CD4-positive, CD25-positive, alpha-beta regulatory T cell (primary cell): ENCODE data around the gene ATM. TPM values are rescaled to one million over a fixed set of nuclear protein-coding genes. Genes with fewer than 3 reads are reported as not detected.

Source experiments
- ATAC-seq, 2 donors: fragments of 150-1000 bp; cut with Tn5 transposase; one replicate each; pipeline ENCODE4 v1.10.0; 2021; ENCODE audit warnings: low read depth in 2 of 2, moderate number of reproducible peaks in 2 of 2, moderate library complexity in 1 of 2
- DNase-seq, 3 donors: peaks; one replicate each; pipeline versions ENCODE4 v3.0.0 to v3.0.0-alpha.2; 2012 to 2022; ENCODE audit warnings: mixed read lengths in 1 of 3
- H3K27ac ChIP-seq: one replicate; pipeline ENCODE4 v1.7.0; 2013; ENCODE audit warnings: mild to moderate bottlenecking, low read length; ENCODE audit not compliant: insufficient read depth, poor library complexity, severe bottlenecking
- H3K27me3 ChIP-seq: one replicate; pipeline ENCODE4 v1.7.0; 2013; ENCODE audit warnings: low read length; ENCODE audit not compliant: control insufficient read depth, insufficient read depth
- H3K36me3 ChIP-seq: one replicate; pipeline ENCODE4 v1.7.0; 2013; ENCODE audit warnings: mild to moderate bottlenecking, low read length, moderate library complexity; ENCODE audit not compliant: control insufficient read depth, insufficient read depth
- H3K4me1 ChIP-seq: 2 replicates; pipeline ENCODE4 v1.7.0; 2013; ENCODE audit warnings: mild to moderate bottlenecking, low read length; ENCODE audit not compliant: insufficient read depth, control insufficient read depth, poor library complexity, severe bottlenecking
- H3K4me3 ChIP-seq: one replicate; pipeline ENCODE4 v1.7.0; 2013; ENCODE audit warnings: low read depth, mild to moderate bottlenecking, low read length, moderate library complexity
- H3K9me3 ChIP-seq, 2 experiments: 1 replicate in 1 of 2; 2 replicates in 1 of 2; pipeline ENCODE4 v1.7.0; 2013; ENCODE audit warnings: low read length in 2 of 2, mild to moderate bottlenecking in 1 of 2, moderate library complexity in 1 of 2; ENCODE audit not compliant: control insufficient read depth in 2 of 2
- H3K27ac Mint-ChIP-seq, 3 donors: one replicate each; pipeline ENCODE4 v1.8.0; 2020 to 2022; ENCODE audit warnings: mild to moderate bottlenecking in 3 of 3, mixed read lengths in 3 of 3, moderate library complexity in 2 of 3
- H3K27me3 Mint-ChIP-seq: one replicate; pipeline ENCODE4 v1.8.0; 2022; ENCODE audit warnings: mild to moderate bottlenecking, mixed read lengths
- H3K36me3 Mint-ChIP-seq: one replicate; pipeline ENCODE4 v1.8.0; 2020; ENCODE audit warnings: mixed read lengths
- H3K4me1 Mint-ChIP-seq, 4 donors: one replicate each; pipeline ENCODE4 v1.8.0; 2020 to 2022; ENCODE audit warnings: mixed read lengths in 4 of 4, mild to moderate bottlenecking in 1 of 4
- H3K4me3 Mint-ChIP-seq, 4 donors: one replicate each; pipeline ENCODE4 v1.8.0; 2020 to 2022; ENCODE audit warnings: mild to moderate bottlenecking in 4 of 4, mixed read lengths in 4 of 4, moderate library complexity in 3 of 4
- H3K9me3 Mint-ChIP-seq, 7 donors: one replicate each; pipeline ENCODE4 v1.8.0; 2020 to 2022; ENCODE audit warnings: mixed read lengths in 7 of 7, mild to moderate bottlenecking in 3 of 7, moderate library complexity in 2 of 7
- polyA plus RNA-seq, 4 donors: library from polyadenylated mRNA; unstranded; fragments of 300-500 nt; fragmentation: Illumina TruSeq; gene quantifications; one replicate each; pipeline ENCODE4 v1.2.3, GENCODE V29; 2021
- total RNA-seq: library from RNA; stranded (reverse); gene quantifications from one replicate; pipeline ENCODE4 v1.2.3, GENCODE V29; 2022

ATM gene
- total and polyA plus RNA-seq, 5 donors from 2014 or later, result 30.4 to 194 (median 51.8) TPM

DNA sequence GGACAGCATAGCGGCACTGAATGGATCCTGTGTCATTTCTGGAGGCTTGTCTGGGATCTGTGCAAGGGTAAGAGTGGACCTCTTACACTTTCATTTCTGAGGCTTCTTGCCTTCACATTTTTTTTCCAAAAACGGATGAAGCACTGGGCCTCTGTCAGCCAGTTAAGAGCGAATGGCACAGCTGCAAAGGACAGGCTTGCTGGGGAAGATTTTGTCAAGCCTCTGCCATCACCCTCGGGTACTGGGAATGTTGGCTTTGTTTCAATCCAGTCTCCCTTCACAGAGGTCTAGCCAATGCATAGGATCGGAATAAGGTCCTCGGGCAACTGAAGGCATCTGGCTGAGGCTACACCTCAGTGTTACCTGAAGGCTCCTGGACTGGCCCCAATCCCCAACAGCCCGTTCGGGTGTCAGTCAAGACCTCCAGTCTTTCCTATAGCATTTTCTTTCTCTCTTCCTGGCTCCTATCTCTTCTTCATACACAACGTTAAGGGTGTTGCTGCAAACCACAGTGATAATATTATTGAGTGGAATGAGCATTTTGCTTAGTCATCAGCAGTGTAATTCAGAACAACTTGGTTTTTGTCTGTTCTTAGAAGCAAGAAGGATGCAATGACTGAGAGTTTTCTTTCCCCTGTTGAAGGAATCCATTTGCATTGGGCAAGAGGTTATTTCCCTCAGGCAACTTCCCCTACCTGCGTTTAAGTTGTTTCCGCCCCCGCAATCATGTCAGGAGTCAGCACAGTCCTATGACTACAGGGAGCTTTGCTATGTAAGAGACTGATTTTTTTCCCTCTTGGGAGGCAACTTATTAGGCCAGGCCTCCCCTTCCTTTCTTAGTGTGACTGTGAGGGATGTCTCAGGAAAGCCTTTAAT, 23.2 kb upstream of the ATM start:
- Mint-ChIP-seq H3K27me3 (no peaks in the 10 kb centered on the region), H3K9me3 (peaks cover 0 to 3% (median 0%) of the 10 kb centered on the region in 7 donors), H3K36me3 (peaks cover 43% of the 10 kb centered on the region), H3K4me3 (peak overlapping the region in 2 of 4 donors; percentile 34 to 51), H3K4me1 (peaks cover 57 to 91% (median 72%) of the 10 kb centered on the region in 4 donors), H3K27ac (peak overlapping the region; percentile 72 to 87 (median 83))
- Histone ChIP-seq H3K27me3 (no peaks in the 10 kb centered on the region), H3K9me3 (peaks cover 0 to 6% of the 10 kb centered on the region in 2 experiments), H3K4me3 (no peak overlapping the region), H3K27ac (peak overlapping the region; percentile 60), H3K36me3 (peaks cover 38% of the 10 kb centered on the region), H3K4me1 (peaks cover 32% of the 10 kb centered on the region)
- peak in 2 of 3 donors; percentile 11 to 75 for DNase-seq
- peak; percentile 62 to 65 for ATAC-seq

DNA sequence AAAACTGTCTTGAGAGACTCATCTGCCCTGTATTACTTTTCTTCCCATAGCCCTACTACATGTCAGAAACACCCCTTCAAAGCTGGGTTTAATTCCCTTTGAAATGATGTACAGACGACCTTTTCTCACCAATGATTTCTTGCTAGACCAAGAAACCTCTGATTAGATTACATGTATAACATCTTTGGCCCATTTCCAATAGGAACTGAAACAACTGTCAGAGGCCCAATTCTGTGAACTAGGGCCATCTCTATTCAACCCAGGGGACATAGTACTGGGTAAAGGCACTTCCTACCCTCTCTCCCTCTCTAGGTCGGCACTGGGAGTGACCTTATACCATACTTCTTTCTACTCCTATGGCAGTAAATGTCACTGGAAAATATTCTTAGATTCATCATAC, 19.8 kb upstream of the ATM start:
- H3K27me3 ChIP-seq, result no peaks in the 10 kb centered on the region
- peaks cover 21% of the 10 kb centered on the region for H3K4me1 ChIP-seq
- Mint-ChIP-seq H3K36me3 (peaks cover 48% of the 10 kb centered on the region), H3K4me3 (peak overlapping the region in 1 of 4 donors; percentile 50), H3K27me3 (no peaks in the 10 kb centered on the region), H3K27ac (peak overlapping the region in 2 of 3 donors; percentile 32 to 74), H3K9me3 (peaks cover 0 to 10% (median 4%) of the 10 kb centered on the region in 7 donors), H3K4me1 (peaks cover 34 to 72% (median 49%) of the 10 kb centered on the region in 4 donors)
- no peak for ATAC-seq
- DNase-seq, result no peak
- H3K4me3 ChIP-seq, result no peak overlapping the region
- H3K27ac ChIP-seq, result no peak overlapping the region
- H3K9me3 ChIP-seq, result peaks cover 0 to 18% of the 10 kb centered on the region in 2 experiments
- peaks cover 50% of the 10 kb centered on the region for H3K36me3 ChIP-seq

DNA sequence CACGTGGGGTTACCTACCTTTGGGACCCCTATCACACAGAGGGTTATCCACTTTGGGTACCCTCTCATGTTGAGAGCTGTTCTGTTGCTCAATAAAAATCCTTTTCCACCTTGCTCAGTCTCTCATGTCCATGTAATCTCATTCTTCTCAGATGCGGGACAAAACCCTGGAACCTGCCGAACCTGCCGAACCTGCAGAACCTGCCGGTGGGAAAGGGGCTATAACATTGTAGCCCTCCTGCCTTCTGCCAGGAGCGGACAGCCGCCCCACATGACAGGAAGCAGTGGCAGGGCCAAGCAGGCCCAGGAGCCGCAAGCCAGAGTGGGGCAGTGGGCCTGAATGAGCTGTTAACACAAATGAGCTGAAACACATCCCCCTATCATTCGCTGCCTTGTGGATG, 18.5 kb upstream of the ATM start:
- Histone ChIP-seq H3K4me3 (no peak overlapping the region), H3K4me1 (peaks cover 15% of the 10 kb centered on the region), H3K36me3 (peaks cover 57% of the 10 kb centered on the region), H3K27me3 (no peaks in the 10 kb centered on the region), H3K9me3 (peaks cover 0 to 18% of the 10 kb centered on the region in 2 experiments), H3K27ac (no peak overlapping the region)
- no peak overlapping the region for H3K27ac Mint-ChIP-seq
- DNase-seq, result no peak
- peaks cover 49% of the 10 kb centered on the region for H3K36me3 Mint-ChIP-seq
- H3K4me3 Mint-ChIP-seq, result no peak overlapping the region
- H3K27me3 Mint-ChIP-seq, result no peaks in the 10 kb centered on the region
- no peak for ATAC-seq
- H3K4me1 Mint-ChIP-seq, result peaks cover 30 to 70% (median 46%) of the 10 kb centered on the region in 4 donors
- peaks cover 0 to 10% (median 4%) of the 10 kb centered on the region in 7 donors for H3K9me3 Mint-ChIP-seq

DNA sequence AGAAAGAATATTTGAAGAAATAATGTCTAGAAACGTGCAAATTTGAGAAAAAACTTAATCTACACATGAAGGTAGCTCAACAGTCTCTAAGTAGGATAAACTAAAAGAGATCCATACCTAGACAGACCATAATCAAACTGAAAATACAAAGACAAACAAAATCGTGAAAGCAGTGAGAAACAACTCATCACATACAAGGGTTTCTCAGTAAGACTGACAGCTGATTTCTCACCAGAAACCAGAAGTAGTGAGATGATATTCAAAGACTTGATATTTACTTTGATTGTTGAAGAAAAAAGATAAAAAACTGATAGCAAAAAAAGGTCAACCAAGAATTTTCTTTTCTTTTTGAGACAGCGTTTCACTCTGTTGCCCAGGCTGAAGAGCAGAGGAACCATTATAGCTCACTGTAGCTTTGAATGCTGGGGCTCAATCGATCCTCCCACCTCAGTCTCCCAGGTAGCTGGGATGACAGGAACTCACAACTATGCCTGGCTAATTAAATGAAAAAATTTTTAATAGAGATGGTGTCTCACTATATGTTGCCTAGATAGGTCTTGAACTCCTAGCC, 17.9 kb upstream of the ATM start:
- H3K9me3 Mint-ChIP-seq, result peaks cover 0 to 10% (median 4%) of the 10 kb centered on the region in 7 donors
- peaks cover 27 to 69% (median 45%) of the 10 kb centered on the region in 4 donors for H3K4me1 Mint-ChIP-seq
- Histone ChIP-seq H3K27ac (no peak overlapping the region), H3K9me3 (peaks cover 0 to 18% of the 10 kb centered on the region in 2 experiments), H3K4me1 (peaks cover 10% of the 10 kb centered on the region), H3K27me3 (no peaks in the 10 kb centered on the region), H3K4me3 (no peak overlapping the region), H3K36me3 (peaks cover 59% of the 10 kb centered on the region)
- ATAC-seq (no peak), DNase-seq (no peak)
- peak overlapping the region in 1 of 3 donors; percentile 43 for H3K27ac Mint-ChIP-seq
- no peaks in the 10 kb centered on the region for H3K27me3 Mint-ChIP-seq
- no peak overlapping the region for H3K4me3 Mint-ChIP-seq
- H3K36me3 Mint-ChIP-seq, result peaks cover 48% of the 10 kb centered on the region

DNA sequence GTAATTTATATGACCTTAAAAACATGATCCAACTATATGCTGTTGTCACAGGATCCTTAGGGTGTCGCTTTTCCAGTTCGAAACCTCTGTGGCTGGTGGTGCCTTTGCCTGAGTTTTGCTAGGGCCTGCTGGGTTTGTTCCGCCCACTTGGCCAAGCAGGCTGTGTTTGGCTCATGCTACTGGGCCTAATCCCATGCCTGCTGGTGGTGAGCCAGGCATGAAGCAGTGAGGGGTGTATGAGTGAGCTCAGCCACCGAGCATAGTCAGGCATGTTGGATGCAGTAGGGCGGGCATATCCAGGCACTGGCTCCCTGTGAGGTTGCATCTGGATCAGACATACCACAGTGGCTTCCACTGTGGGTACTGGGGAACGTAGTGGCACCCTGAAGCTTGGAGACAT, 16.7 kb upstream of the ATM start:
- H3K27me3 ChIP-seq, result no peaks in the 10 kb centered on the region
- H3K4me3 ChIP-seq, result no peak overlapping the region
- Mint-ChIP-seq H3K27ac (no peak overlapping the region), H3K4me1 (peaks cover 28 to 67% (median 42%) of the 10 kb centered on the region in 4 donors), H3K27me3 (no peaks in the 10 kb centered on the region), H3K4me3 (peak overlapping the region in 1 of 4 donors; percentile 9), H3K9me3 (peaks cover 0 to 10% (median 6%) of the 10 kb centered on the region in 7 donors), H3K36me3 (peaks cover 53% of the 10 kb centered on the region)
- DNase-seq, result no peak
- no peak for ATAC-seq
- peaks cover 64% of the 10 kb centered on the region for H3K36me3 ChIP-seq
- H3K27ac ChIP-seq, result no peak overlapping the region
- H3K4me1 ChIP-seq, result peaks cover 3% of the 10 kb centered on the region
- H3K9me3 ChIP-seq, result peaks cover 0 to 18% of the 10 kb centered on the region in 2 experiments

DNA sequence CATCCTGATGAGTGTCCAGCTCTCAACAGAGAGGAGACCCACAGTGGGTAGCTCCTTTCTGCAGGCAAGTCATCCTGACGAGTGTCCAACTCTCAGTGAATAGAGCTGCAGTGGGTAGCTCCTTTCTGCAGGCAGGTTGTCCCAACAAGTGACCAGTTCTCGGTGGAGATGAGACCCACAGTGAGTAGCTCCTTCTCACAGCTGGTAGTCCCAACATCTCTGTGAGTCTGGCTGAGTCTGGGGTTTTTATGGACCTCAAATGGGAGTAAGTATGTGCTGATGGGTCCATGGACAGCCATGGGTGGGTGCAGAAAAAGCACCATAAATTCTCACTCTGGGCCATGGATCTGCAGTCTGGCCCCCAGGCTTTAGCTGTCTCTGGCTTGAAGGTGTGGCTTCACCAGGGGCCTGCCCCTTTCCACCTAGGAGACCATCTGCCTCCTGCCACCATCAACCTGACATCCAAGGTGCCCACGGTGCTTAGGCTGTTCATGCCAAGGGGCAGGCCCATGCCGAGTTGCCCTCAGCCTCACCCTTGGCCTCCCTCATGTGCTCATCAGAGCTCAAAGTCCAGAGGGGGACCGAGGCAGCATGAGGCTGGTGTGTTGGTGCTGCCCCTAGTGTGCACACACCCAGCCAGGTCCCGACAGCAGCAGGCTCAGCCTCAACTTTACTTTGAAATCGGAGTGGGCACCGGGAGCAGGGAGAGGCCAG, 15.7 kb upstream of the ATM start:
- ATAC-seq (no peak), DNase-seq (no peak)
- peaks cover 59% of the 10 kb centered on the region for H3K36me3 Mint-ChIP-seq
- H3K27me3 ChIP-seq, result no peaks in the 10 kb centered on the region
- H3K27me3 Mint-ChIP-seq, result no peaks in the 10 kb centered on the region
- H3K27ac ChIP-seq, result no peak overlapping the region
- no peaks in the 10 kb centered on the region for H3K4me1 ChIP-seq
- H3K9me3 ChIP-seq, result peaks cover 0 to 18% of the 10 kb centered on the region in 2 experiments
- H3K4me3 ChIP-seq, result no peak overlapping the region
- H3K9me3 Mint-ChIP-seq, result peaks cover 0 to 10% (median 6%) of the 10 kb centered on the region in 7 donors
- H3K27ac Mint-ChIP-seq, result no peak overlapping the region
- peaks cover 72% of the 10 kb centered on the region for H3K36me3 ChIP-seq
- no peak overlapping the region for H3K4me3 Mint-ChIP-seq
- peaks cover 24 to 67% (median 42%) of the 10 kb centered on the region in 4 donors for H3K4me1 Mint-ChIP-seq

DNA sequence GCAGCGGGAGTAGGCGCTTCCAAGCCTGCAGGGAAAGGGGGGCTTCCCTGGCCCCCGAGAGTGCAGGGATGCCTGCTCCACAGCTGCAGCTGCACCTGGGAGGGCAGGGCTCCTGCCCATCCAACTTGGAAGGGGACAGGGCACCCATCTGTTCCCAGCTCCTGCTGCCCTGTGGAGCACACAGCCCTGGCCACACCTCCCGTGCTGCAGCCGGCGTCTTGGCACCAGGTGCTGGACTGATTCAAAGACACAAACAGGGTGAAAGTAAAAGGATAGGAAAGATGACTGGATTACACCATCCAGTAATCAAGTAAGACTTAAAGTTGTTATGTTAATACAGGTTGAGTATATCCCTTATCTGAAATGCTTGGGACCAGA, 15.2 kb upstream of the ATM start:
- no peaks in the 10 kb centered on the region for H3K27me3 Mint-ChIP-seq
- peak overlapping the region in 1 of 4 donors; percentile 51 for H3K4me3 Mint-ChIP-seq
- no peaks in the 10 kb centered on the region for H3K27me3 ChIP-seq
- no peak for ATAC-seq
- no peak overlapping the region for H3K27ac ChIP-seq
- H3K36me3 ChIP-seq, result peaks cover 73% of the 10 kb centered on the region
- H3K4me1 ChIP-seq, result no peaks in the 10 kb centered on the region
- peaks cover 64% of the 10 kb centered on the region for H3K36me3 Mint-ChIP-seq
- H3K9me3 Mint-ChIP-seq, result peaks cover 0 to 10% (median 6%) of the 10 kb centered on the region in 7 donors
- peaks cover 20 to 66% (median 39%) of the 10 kb centered on the region in 4 donors for H3K4me1 Mint-ChIP-seq
- peaks cover 0 to 18% of the 10 kb centered on the region in 2 experiments for H3K9me3 ChIP-seq
- no peak overlapping the region for H3K27ac Mint-ChIP-seq
- H3K4me3 ChIP-seq, result no peak overlapping the region
- no peak for DNase-seq
